ENCODE results near the gene SCAPER. TPM values are rescaled to one million over a fixed set of nuclear protein-coding genes. Genes with fewer than 3 reads are reported as not detected.

The SCAPER gene
- total and polyA plus RNA-seq, 10 donors: 3.9 to 53.3 (median 34.0) TPM

DNA sequence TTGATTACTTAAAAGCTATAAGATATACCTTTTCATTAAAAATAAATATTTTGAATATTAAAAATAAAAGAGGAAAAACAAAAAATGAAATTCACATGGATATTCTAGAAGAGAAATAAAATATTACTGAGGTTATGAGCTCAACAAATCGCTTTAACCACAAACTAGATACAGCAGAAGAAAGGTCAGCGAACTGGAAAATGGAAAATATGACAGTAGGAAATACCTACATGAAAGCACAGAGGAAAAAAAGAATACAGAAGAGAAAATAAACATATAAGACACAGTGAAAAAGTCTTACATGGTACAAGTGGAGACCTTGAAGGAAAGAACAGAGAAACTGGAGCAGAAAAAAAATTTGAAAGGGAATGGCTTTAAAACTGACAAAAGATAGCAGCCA lies 33.2 kb downstream of the SCAPER start:
- peaks cover 0 to 7% (median 0%) of the 10 kb centered on the region in 6 donors for H3K4me1 ChIP-seq
- WGBS, 5 donors: 63 to 79% (median 78%) methylated on average over 2 of the region's 2 CpGs
- no peak overlapping the region for H3K27ac ChIP-seq
- no peaks in the 10 kb centered on the region for H3K9me3 ChIP-seq
- H3K36me3 ChIP-seq: peaks cover 0 to 24% (median 10%) of the 10 kb centered on the region in 6 donors
- no peak for DNase-seq
- TF ChIP-seq POLR2AphosphoS5 (IDR thresholded peaks at IDR 0.05) (no peak), CTCF (IDR thresholded peaks at IDR 0.05 in 8 of 11, conservative IDR thresholded peaks at IDR 0.05 in 3 of 11) (no peak), POLR2A (IDR thresholded peaks at IDR 0.05) (no peak)
- H3K4me3 ChIP-seq: no peak overlapping the region
- intact Hi-C loops (cut with DNase I; ENCODE audit: low total_unique reads): no loop called here
- no peaks in the 10 kb centered on the region for H3K27me3 ChIP-seq (replicated peaks in 1 of 7)

DNA sequence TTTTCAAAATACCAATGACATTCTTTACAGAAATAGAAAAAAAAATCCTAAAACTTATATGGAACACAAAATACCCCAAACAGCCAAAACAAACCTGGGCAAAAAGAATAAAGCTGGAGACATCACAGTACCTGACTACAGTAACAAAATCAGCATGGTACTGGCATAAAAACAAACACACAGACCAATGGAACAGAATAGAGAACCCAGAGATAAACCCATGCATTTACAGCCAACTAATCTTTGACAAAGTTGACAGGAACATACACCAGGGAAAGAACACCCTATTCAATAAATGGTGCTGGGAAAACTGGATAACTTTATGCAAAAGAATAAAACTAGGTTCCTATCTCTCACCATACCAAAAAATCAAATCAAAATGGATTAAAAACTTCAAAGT lies 36.4 kb downstream of the SCAPER start:
- TF ChIP-seq POLR2AphosphoS5 (IDR thresholded peaks at IDR 0.05) (no peak), POLR2A (IDR thresholded peaks at IDR 0.05) (no peak), CTCF (IDR thresholded peaks at IDR 0.05 in 8 of 11, conservative IDR thresholded peaks at IDR 0.05 in 3 of 11) (no peak)
- H3K27me3 ChIP-seq (replicated peaks in 1 of 7): no peaks in the 10 kb centered on the region
- no peak overlapping the region for H3K27ac ChIP-seq
- intact Hi-C loops (cut with DNase I; ENCODE audit: low total_unique reads): no loop called here
- H3K9me3 ChIP-seq: no peaks in the 10 kb centered on the region
- no peak for DNase-seq
- peaks cover 0 to 1% (median 0%) of the 10 kb centered on the region in 6 donors for H3K36me3 ChIP-seq
- H3K4me3 ChIP-seq: no peak overlapping the region
- H3K4me1 ChIP-seq: peaks cover 0 to 7% (median 0%) of the 10 kb centered on the region in 6 donors

- Histone ChIP-seq H3K36me3 (peaks cover 0 to 2% (median 0%) of the 10 kb centered on the region in 6 donors), H3K9me3 (no peaks in the 10 kb centered on the region), H3K27me3 (replicated peaks in 1 of 7) (no peaks in the 10 kb centered on the region), H3K27ac (no peak overlapping the region), H3K4me3 (no peak overlapping the region), H3K4me1 (peaks cover 0 to 11% (median 0%) of the 10 kb centered on the region in 6 donors)
- TF ChIP-seq CTCF (IDR thresholded peaks at IDR 0.05 in 8 of 11, conservative IDR thresholded peaks at IDR 0.05 in 3 of 11): peak in 3 of 11 experiments; percentile 22 to 29 (median 23)
- no peak for TF ChIP-seq POLR2AphosphoS5 (IDR thresholded peaks at IDR 0.05)
- no peak for DNase-seq
- intact Hi-C loops (cut with DNase I; ENCODE audit: low total_unique reads): no loop called here
Measured at GRCh38 chr15:76866716-76867321, 38.3 kb downstream of the SCAPER start.

GRCh38 chr15:76866008-76866407 lies 39.1 kb downstream of the SCAPER start:
- Histone ChIP-seq H3K36me3 (peaks cover 0 to 5% (median 0%) of the 10 kb centered on the region in 6 donors), H3K27me3 (replicated peaks in 1 of 7) (no peaks in the 10 kb centered on the region), H3K9me3 (no peaks in the 10 kb centered on the region), H3K4me1 (peaks cover 0 to 10% (median 0%) of the 10 kb centered on the region in 6 donors), H3K27ac (no peak overlapping the region), H3K4me3 (no peak overlapping the region)
- intact Hi-C loops (cut with DNase I; ENCODE audit: low total_unique reads): no loop called here
- no peak for DNase-seq
- 86 to 94% (median 90%) methylated on average over 2 of the region's 2 CpGs for WGBS, 5 donors
- TF ChIP-seq POLR2A (IDR thresholded peaks at IDR 0.05): no peak
- TF ChIP-seq POLR2AphosphoS5 (IDR thresholded peaks at IDR 0.05): no peak
- TF ChIP-seq CTCF (IDR thresholded peaks at IDR 0.05 in 8 of 11, conservative IDR thresholded peaks at IDR 0.05 in 3 of 11): no peak
